Kidney (tissue), 14 donors: ENCODE results near the gene C10orf143. TPM values are rescaled to one million over a fixed set of nuclear protein-coding genes. Genes with fewer than 3 reads are reported as not detected.

Experiments
- DNase-seq, 5 donors: peaks; one replicate each; pipeline ENCODE4 v3.0.0-alpha.2; 2013 to 2020
- FAIRE-seq: peaks from 2 replicates; lab custom pipeline; 2012; peaks lifted over from hg19 to GRCh38; lab: Jason Lieb, UNC
- H3K27ac ChIP-seq, 2 donors: one replicate each; pipeline ENCODE4 v1.7.0; 2013; ENCODE audit warnings: low read depth in 2 of 2, low read length in 2 of 2, inconsistent platforms in 1 of 2
- H3K27me3 ChIP-seq: one replicate; pipeline ENCODE4 v1.7.1; 2013; ENCODE audit warnings: low read length, inconsistent platforms; ENCODE audit not compliant: control insufficient read depth, insufficient read depth
- H3K36me3 ChIP-seq, 3 donors: one replicate each; pipeline versions ENCODE4 v1.7.0 to v1.7.1; 2013; ENCODE audit warnings: low read length in 3 of 3, control low read depth in 1 of 3, inconsistent platforms in 1 of 3; ENCODE audit not compliant: insufficient read depth in 3 of 3, control insufficient read depth in 2 of 3
- H3K4me1 ChIP-seq, 3 donors: one replicate each; pipeline versions ENCODE4 v1.7.0 to v1.7.1; 2013; ENCODE audit warnings: low read length in 3 of 3, inconsistent platforms in 1 of 3, low read depth in 1 of 3; ENCODE audit not compliant: control insufficient read depth in 2 of 3, insufficient read depth in 2 of 3
- H3K4me3 ChIP-seq, 3 donors: one replicate each; pipeline versions ENCODE4 v1.7.0 to v1.8.1; 2013; ENCODE audit warnings: low read length in 3 of 3, control low read depth in 1 of 3, inconsistent platforms in 1 of 3
- H3K9ac ChIP-seq, 3 donors: one replicate each; pipeline versions ENCODE4 v1.7.0 to v1.7.1; 2013; ENCODE audit warnings: low read length in 3 of 3, control low read depth in 1 of 3, inconsistent platforms in 1 of 3
- H3K9me3 ChIP-seq, 3 donors: one replicate each; pipeline versions ENCODE4 v1.7.0 to v1.7.1; 2013; ENCODE audit warnings: low read length in 3 of 3, control low read depth in 1 of 3, inconsistent platforms in 1 of 3; ENCODE audit not compliant: control insufficient read depth in 2 of 3, insufficient read depth in 1 of 3
- CTCF ChIP-seq: IDR thresholded peaks from 3 replicates; pipeline ENCODE4 v1.5.1; 2012; ENCODE audit warnings: mild to moderate bottlenecking, moderate library complexity, borderline replicate concordance; ENCODE audit not compliant: insufficient read depth; ENCODE audit errors: extremely low read depth
- intact Hi-C: fragments of 100-400 bp; cut with DNase I; formaldehyde crosslinking; loops from one replicate; pipeline ENCODE4 v1.11.1; 2022
- polyA plus RNA-seq: library from polyadenylated mRNA; stranded (reverse); fragments of 350-450 nt; fragmentation: Illumina TruSeq; extraction: RNeasy Lipid Tissue Mini Kit (QIAGEN cat#74804); gene quantifications from one replicate; pipeline ENCODE4 v1.2.3, GENCODE V29; 2014; ENCODE audit warnings: low read depth, low replicate concordance; ENCODE audit not compliant: insufficient read depth
- total RNA-seq: library from RNA; stranded (reverse); fragmentation: NEBNext Ultra II Directional; extraction: Animal tissue kit (Norgen Biotek cat#: 25700); gene quantifications from one replicate; pipeline ENCODE4 v1.2.1, GENCODE V29; 2021
- donor health status: control.
- donor health status: control.
- donor health status: control.
- donor health status: control.
- donor health status: control.
- donor health status: DM: yes; HTN: yes; CAD: no.
- donor health status: Normal renal cell carcinoma (clear cell type).

Gene C10orf143
- total and polyA plus RNA-seq, 2 donors from 2014 or later: 6.6 to 9.2 TPM

- Histone ChIP-seq H3K27ac (no peak overlapping the region), H3K9ac (no peak overlapping the region), H3K4me3 (no peak overlapping the region), H3K4me1 (no peaks in the 10 kb centered on the region), H3K36me3 (peaks cover 0 to 5% (median 0%) of the 10 kb centered on the region in 3 donors), H3K9me3 (no peaks in the 10 kb centered on the region), H3K27me3 (no peaks in the 10 kb centered on the region)
- intact Hi-C loops: no loop called here
- no peak for DNase-seq
- no peak for TF ChIP-seq CTCF
- no peak for FAIRE-seq
Observed at GRCh38 chr10:130078120-130078519, 32.5 kb downstream of the C10orf143 start.

- H3K9ac ChIP-seq: no peak overlapping the region
- FAIRE-seq (no peak), DNase-seq (no peak)
- no peak overlapping the region for H3K4me3 ChIP-seq
- intact Hi-C loops: no loop called here
- no peaks in the 10 kb centered on the region for H3K4me1 ChIP-seq
- TF ChIP-seq CTCF: no peak
- H3K9me3 ChIP-seq: peaks cover 0 to 6% (median 0%) of the 10 kb centered on the region in 3 donors
- H3K27ac ChIP-seq: no peak overlapping the region
- H3K27me3 ChIP-seq: no peaks in the 10 kb centered on the region
- H3K36me3 ChIP-seq: peaks cover 0 to 5% (median 0%) of the 10 kb centered on the region in 3 donors
Observed at GRCh38 chr10:130076681-130077080, 33.9 kb downstream of the C10orf143 start.

- H3K27ac ChIP-seq: no peak overlapping the region
- no peak for TF ChIP-seq CTCF
- no peaks in the 10 kb centered on the region for H3K4me1 ChIP-seq
- no peak overlapping the region for H3K4me3 ChIP-seq
- H3K27me3 ChIP-seq: no peaks in the 10 kb centered on the region
- H3K36me3 ChIP-seq: peaks cover 0 to 5% (median 0%) of the 10 kb centered on the region in 3 donors
- FAIRE-seq: no peak
- intact Hi-C loops: no loop called here
- H3K9ac ChIP-seq: no peak overlapping the region
- DNase-seq: no peak
- peaks cover 0 to 6% (median 0%) of the 10 kb centered on the region in 3 donors for H3K9me3 ChIP-seq
Observed at GRCh38 chr10:130074639-130075038, 36.0 kb downstream of the C10orf143 start.

GRCh38 chr10:130073912-130074311, 36.7 kb downstream of the C10orf143 start:
- H3K36me3 ChIP-seq: peaks cover 0 to 5% (median 0%) of the 10 kb centered on the region in 3 donors
- TF ChIP-seq CTCF: no peak
- DNase-seq: no peak
- H3K27ac ChIP-seq: no peak overlapping the region
- no peaks in the 10 kb centered on the region for H3K4me1 ChIP-seq
- peaks cover 0 to 6% (median 0%) of the 10 kb centered on the region in 3 donors for H3K9me3 ChIP-seq
- intact Hi-C loops: no loop called here
- H3K4me3 ChIP-seq: no peak overlapping the region
- H3K27me3 ChIP-seq: no peaks in the 10 kb centered on the region
- no peak for FAIRE-seq
- no peak overlapping the region for H3K9ac ChIP-seq
